HEK293T (cell line): Measurements from ENCODE around the gene IDS.
"Not testable (repeated sequence)": the region's sequence is repeated elsewhere in the genome, so short reads cannot be mapped to it uniquely, and the experiment has no call there.

Experiments
- CTCF ChIA-PET: fragments of 350-600 bp; formaldehyde crosslinking; extraction: SDS; loops from one replicate; lab custom pipeline; 2021; ENCODE audit warnings: antibody characterized with exemption, inconsistent platforms; lab: Yijun Ruan, JAX
- POLR2A ChIA-PET: fragments of 350-600 bp; formaldehyde crosslinking; extraction: SDS; loops from one replicate; lab custom pipeline; 2020; ENCODE audit warnings: antibody characterized with exemption, inconsistent platforms; lab: Yijun Ruan, JAX
- DNase-seq: peaks from one replicate; pipeline ENCODE4 v3.0.0; 2012; ENCODE audit warnings: mixed read lengths; ENCODE audit errors: extremely low spot score
- ARNT ChIP-seq: fragments of 450-650 bp; IDR thresholded peaks from 2 replicates; pipeline ENCODE4 v1.6.1; 2017; ENCODE audit warnings: mild to moderate bottlenecking
- BHLHE40 ChIP-seq: fragments of 450-650 bp; IDR thresholded peaks from 2 replicates; pipeline ENCODE4 v1.6.1; 2016; ENCODE audit warnings: mild to moderate bottlenecking, moderate library complexity, borderline replicate concordance
- CTBP1 ChIP-seq: fragments of 450-650 bp; IDR thresholded peaks from 2 replicates; pipeline ENCODE4 v1.6.1; 2016; ENCODE audit warnings: borderline replicate concordance
- ELF4 ChIP-seq: fragments of 450-650 bp; IDR thresholded peaks from 2 replicates; pipeline ENCODE4 v1.6.1; 2017; ENCODE audit warnings: antibody characterized with exemption
- FOXA1 ChIP-seq: fragments of 450-650 bp; IDR thresholded peaks from 2 replicates; pipeline ENCODE4 v1.6.1; 2016; ENCODE audit warnings: mild to moderate bottlenecking
- FOXK2 ChIP-seq: fragments of 450-650 bp; IDR thresholded peaks from 2 replicates; pipeline ENCODE4 v1.6.1; 2016; ENCODE audit warnings: mild to moderate bottlenecking
- FOXM1 ChIP-seq: fragments of 450-650 bp; IDR thresholded peaks from 2 replicates; pipeline ENCODE4 v1.6.1; 2017; ENCODE audit warnings: mild to moderate bottlenecking, borderline replicate concordance
- HDGF ChIP-seq: fragments of 450-650 bp; IDR thresholded peaks from 2 replicates; pipeline ENCODE4 v1.6.1; 2017; ENCODE audit warnings: antibody characterized with exemption, borderline replicate concordance
- L3MBTL2 ChIP-seq: fragments of 450-650 bp; conservative IDR thresholded peaks from 2 replicates; pipeline ENCODE4 v1.6.1; 2016; ENCODE audit warnings: mild to moderate bottlenecking
- LEF1 ChIP-seq: fragments of 450-650 bp; IDR thresholded peaks from 2 replicates; pipeline ENCODE4 v1.6.1; 2017; ENCODE audit warnings: mild to moderate bottlenecking, borderline replicate concordance
- NFRKB ChIP-seq: fragments of 450-650 bp; IDR thresholded peaks from 2 replicates; pipeline ENCODE4 v1.6.1; 2016; ENCODE audit warnings: mild to moderate bottlenecking, moderate library complexity
- SP1 ChIP-seq: fragments of 450-650 bp; IDR thresholded peaks from 2 replicates; pipeline ENCODE4 v1.6.1; 2017
- SUZ12 ChIP-seq: fragments of 450-650 bp; IDR thresholded peaks from 2 replicates; pipeline ENCODE4 v1.6.1; 2016; ENCODE audit warnings: mild to moderate bottlenecking
- TARDBP ChIP-seq: fragments of 450-650 bp; IDR thresholded peaks from 2 replicates; pipeline ENCODE4 v1.6.1; 2016
- TF ChIP-seq, protein P1 (sequence below): fragments of 450-650 bp; IDR thresholded peaks from 2 replicates; pipeline ENCODE4 v1.6.1; 2016

IDS gene

DNA sequence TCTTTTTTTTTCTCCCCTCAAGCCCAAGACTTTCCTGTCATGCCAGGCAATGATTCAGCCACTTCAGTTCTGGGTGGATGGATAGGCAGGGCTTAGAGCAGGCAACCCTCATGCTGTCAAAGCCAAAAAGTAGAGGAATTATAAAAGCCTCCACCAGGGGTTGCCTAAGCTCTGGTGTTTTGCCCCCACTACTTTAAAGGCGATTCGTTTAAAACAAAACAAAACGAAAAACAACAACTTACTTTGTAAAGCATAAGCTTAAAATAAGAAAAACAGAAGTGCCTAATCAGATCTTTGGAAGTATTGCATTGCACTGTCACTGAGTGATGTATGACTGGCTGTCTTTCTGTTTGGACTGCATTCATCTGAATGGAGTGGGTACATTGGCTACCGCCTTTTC, 5.3 kb upstream of the IDS start:
- DNase-seq, result no peak
- CTCF ChIA-PET, result interaction anchor here (1.9 kb wide), 1 partner anchor 17 kb away, joined by 5 read pairs; no protein-coding TSS in a partner anchor
- no peak for TF ChIP-seq FOXM1
- TF ChIP-seq, protein P1, sequence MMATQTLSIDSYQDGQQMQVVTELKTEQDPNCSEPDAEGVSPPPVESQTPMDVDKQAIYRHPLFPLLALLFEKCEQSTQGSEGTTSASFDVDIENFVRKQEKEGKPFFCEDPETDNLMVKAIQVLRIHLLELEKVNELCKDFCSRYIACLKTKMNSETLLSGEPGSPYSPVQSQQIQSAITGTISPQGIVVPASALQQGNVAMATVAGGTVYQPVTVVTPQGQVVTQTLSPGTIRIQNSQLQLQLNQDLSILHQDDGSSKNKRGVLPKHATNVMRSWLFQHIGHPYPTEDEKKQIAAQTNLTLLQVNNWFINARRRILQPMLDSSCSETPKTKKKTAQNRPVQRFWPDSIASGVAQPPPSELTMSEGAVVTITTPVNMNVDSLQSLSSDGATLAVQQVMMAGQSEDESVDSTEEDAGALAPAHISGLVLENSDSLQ, result 0 out of 2 replicates have a peak, but pooled peaks have one; percentile 21
- POLR2A ChIA-PET, result interaction anchor here (0.6 kb wide), 1 partner anchor 20 kb away, joined by 4 read pairs; no protein-coding TSS in a partner anchor

- ChIA-PET CTCF (no interaction called here), POLR2A (no interaction called here)
- no peak for DNase-seq
These were observed 3.4 kb upstream of the IDS start for GRCh38 chrX:149508467-149508866.

GRCh38 chrX:149506349-149506748, 1.2 kb upstream of the IDS start:
- no peak for DNase-seq
- POLR2A ChIA-PET, result no interaction called here
- CTCF ChIA-PET, result no interaction called here
- no peak for TF ChIP-seq NFRKB
- no peak for TF ChIP-seq ARNT
- TF ChIP-seq FOXA1, result no peak
- TF ChIP-seq FOXK2, result no peak
- no peak for TF ChIP-seq TARDBP
- no peak for TF ChIP-seq L3MBTL2
- no peak for TF ChIP-seq FOXM1
- TF ChIP-seq, protein P1, result no peak
- TF ChIP-seq ELF4, result no peak
- no peak for TF ChIP-seq SP1
- no peak for TF ChIP-seq BHLHE40
- no peak for TF ChIP-seq HDGF
- no peak for TF ChIP-seq CTBP1
- no peak for TF ChIP-seq SUZ12
- no peak for TF ChIP-seq LEF1

More at GRCh38 chrX:149508467-149508866, 3.4 kb upstream of the IDS start:
- TF ChIP-seq LEF1 (no peak), FOXM1 (no peak), TARDBP (no peak), FOXA1 (no peak), ELF4 (no peak), HDGF (no peak), ARNT (no peak), SP1 (no peak), FOXK2 (no peak), CTBP1 (no peak), NFRKB (no peak), BHLHE40 (no peak)

DNA sequence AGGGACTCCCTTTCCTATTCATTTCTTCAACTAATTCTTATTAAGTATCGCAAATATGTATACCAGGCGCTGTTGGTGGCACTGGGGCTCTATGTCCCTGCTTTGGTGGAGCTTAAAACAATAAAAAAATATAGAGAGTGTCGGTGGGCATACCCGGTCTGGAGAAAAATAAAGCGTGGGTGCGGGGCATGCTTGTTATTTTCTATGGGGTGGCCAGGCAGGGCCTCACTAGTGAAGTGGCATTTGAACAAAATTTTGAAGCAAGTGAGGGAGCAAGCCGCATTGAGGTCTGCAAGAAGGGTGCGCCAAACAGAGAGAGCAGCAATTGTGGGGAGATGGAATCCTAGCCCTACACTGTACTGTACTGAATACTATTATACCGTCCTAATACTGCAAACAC, 565 bp upstream of the IDS start:
- CTCF ChIA-PET, result no interaction called here
- POLR2A ChIA-PET, result interaction anchor here (1.3 kb wide), 1 partner anchor 34 kb away, joined by 8 read pairs; the partner anchor contains the start of gene EOLA1
- TF ChIP-seq FOXA1, result no peak
- no peak for DNase-seq

DNA sequence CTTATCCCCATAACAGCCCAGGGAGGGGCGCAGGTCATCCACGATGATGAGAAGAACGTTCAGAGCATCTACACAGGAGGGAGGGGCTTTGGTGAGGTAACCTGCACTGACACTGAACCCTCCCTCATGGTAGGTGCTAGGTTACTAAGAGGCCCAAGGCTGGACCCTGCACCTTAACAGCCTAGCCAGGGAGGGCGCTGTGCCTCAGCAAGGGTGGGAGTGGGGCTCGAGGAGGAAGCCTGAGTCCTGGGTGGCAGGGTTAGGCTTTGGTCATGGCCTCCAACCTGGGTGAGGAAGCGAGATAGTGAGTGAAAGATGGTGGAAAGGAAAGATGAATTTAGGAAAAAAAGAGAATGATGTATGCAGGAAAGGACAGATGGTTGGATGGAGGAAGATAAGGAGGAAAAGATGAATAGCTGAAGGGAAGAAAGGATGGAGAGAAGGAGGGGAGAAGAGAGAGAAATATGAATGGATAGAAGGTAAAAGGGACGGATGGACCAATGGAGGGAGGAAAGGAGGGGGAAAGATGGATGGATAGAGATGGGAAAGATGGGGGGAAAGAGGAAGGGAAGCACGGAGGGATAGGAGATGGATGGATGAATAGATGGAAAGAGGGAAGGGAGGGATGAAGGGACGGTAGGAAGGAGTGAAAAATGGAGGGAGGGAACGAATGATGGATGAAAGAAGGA, 736 bp downstream of the IDS start:
- POLR2A ChIA-PET, result interaction anchor here (0.6 to 1.3 kb wide), 4 partner anchors 24 to 1606 kb away, joined by 3 to 8 read pairs (median 3); partner anchors contain the start of gene EOLA1
- DNase-seq, result peak; percentile 63
- CTCF ChIA-PET, result interaction anchor here (0.7 kb wide), 1 partner anchor 777 kb away, joined by 4 read pairs; no protein-coding TSS in a partner anchor
- TF ChIP-seq CTBP1 (peak; percentile 61; the same call in 1 of the 2 replicates), LEF1 (no peak), ELF4 (no peak)

GRCh38 chrX:149503446-149503845, 1.7 kb downstream of the IDS start:
- CTCF ChIA-PET, result interaction anchor here (0.7 kb wide), 1 partner anchor 776 kb away, joined by 4 read pairs; no protein-coding TSS in a partner anchor
- POLR2A ChIA-PET, DNase-seq: not testable (repeated sequence)

DNA sequence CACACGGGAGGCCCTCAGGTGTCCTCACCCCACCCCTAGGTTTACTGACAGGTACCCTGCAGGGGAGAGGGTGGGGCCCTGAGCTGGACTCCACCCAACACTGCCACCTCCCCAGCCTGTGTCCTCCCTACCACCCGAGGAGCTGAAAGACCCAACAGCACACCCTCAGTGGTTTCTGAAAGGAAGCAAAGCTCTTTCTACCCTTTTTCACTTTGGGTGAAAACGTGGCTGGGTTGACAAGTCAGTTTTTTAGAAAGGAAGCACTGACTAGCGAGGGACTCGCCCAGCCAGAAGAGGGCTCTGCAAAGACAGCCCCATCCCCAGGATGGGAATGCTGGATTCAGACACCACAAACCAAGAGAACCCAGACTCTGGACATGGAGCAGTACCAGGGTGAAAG, 2.2 kb downstream of the IDS start:
- DNase-seq, POLR2A ChIA-PET: not testable (repeated sequence)
- CTCF ChIA-PET, result interaction anchor here (1.2 kb wide), 1 partner anchor 9 kb away, joined by 4 read pairs; no protein-coding TSS in a partner anchor

DNA sequence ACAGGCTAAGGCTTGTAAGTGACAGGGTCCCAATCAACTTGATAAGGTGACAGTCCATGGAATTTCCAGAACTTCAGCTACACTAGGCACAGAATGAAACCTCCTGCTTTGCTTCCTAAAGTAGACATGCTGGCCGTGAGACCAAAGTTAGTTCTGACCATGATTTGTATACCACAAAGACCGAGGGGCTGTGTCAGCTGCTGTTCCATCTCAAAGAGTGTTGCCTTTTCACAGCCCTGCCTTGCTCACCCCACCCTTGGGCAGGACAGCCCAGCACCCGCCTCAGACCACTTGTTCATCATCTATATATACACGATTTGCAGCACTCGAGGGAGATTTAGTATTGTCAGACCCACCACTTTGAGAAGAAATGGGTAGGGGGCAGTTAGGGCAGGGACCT, 5.3 kb downstream of the IDS start:
- no peak for TF ChIP-seq FOXM1
- TF ChIP-seq ELF4, result no peak
- CTCF ChIA-PET, result no interaction called here
- no peak for DNase-seq
- POLR2A ChIA-PET, result no interaction called here
